HG03460 (cell line): ENCODE results near the gene HSPA13.
"Not testable (repeated sequence)": the region's sequence is repeated elsewhere in the genome, so short reads cannot be mapped to it uniquely, and the experiment has no call there.

Source experiments
- ATAC-seq: cut with Tn5 transposase; IDR thresholded peaks from one replicate; pipeline ENCODE4 v1.9.1; 2021; ENCODE audit not compliant: unreplicated experiment

The HSPA13 gene, protein sequence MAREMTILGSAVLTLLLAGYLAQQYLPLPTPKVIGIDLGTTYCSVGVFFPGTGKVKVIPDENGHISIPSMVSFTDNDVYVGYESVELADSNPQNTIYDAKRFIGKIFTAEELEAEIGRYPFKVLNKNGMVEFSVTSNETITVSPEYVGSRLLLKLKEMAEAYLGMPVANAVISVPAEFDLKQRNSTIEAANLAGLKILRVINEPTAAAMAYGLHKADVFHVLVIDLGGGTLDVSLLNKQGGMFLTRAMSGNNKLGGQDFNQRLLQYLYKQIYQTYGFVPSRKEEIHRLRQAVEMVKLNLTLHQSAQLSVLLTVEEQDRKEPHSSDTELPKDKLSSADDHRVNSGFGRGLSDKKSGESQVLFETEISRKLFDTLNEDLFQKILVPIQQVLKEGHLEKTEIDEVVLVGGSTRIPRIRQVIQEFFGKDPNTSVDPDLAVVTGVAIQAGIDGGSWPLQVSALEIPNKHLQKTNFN

DNA sequence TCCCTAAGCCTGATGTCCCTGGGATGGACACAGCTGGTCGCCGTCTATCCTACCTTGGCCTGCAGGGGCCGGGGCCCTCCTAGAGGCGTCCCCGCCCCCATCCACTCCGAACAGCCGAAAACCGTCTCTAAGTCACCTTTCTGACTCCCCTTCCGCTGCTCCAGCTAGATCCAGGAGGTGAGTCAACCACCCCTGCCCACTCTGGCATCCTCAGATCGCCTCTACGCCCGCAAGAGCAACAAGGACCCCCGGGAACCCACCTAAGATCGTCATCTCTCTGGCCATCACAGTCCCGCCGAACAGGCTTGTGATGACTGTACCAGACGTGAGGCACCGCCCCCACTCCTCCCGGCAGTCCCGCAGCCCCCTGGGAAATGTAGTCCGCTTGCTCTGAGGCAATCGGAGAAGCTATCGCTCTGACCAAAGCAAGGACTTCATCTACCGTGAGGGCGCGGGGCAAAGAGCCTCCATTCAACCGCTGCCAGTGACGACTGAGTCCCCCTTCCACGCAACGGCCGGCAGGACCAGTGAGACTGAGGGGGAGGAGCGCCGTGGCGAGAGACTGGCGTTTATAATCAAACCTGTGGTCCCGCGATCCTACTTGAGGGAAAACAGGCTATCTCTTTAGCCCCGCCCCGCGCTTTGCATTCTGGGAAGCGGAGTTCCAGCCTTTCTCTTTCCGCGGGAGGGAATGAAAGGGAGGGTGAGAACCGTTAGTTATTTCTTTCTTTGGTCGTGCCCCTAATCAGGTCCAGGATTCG, at the start of gene HSPA13:
Gene HSPA13 (minus strand): TSS at position 312 of the 761 bp plus-strand sequence. CDS start 27 bp downstream, at position 285.
- peak; percentile 97 for ATAC-seq

DNA sequence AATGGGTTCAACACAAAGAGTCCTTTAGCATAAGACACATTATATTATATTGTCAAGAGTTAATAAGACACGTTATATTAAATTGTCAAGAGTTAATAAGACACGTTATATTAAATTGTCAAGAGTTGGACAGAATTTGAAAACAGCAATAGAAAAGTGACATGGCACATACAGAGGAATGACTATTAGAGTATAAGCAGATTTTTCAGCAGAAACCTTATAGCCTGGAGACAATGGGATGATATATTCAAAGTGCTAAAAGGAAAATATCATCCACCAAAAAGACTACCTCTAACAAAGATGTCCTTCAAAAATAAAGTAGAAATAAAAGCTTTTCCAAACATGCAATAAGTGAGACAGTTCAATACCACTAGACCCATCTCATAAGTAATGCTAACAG, 36.0 kb upstream of the HSPA13 start:
- no peak for ATAC-seq

DNA sequence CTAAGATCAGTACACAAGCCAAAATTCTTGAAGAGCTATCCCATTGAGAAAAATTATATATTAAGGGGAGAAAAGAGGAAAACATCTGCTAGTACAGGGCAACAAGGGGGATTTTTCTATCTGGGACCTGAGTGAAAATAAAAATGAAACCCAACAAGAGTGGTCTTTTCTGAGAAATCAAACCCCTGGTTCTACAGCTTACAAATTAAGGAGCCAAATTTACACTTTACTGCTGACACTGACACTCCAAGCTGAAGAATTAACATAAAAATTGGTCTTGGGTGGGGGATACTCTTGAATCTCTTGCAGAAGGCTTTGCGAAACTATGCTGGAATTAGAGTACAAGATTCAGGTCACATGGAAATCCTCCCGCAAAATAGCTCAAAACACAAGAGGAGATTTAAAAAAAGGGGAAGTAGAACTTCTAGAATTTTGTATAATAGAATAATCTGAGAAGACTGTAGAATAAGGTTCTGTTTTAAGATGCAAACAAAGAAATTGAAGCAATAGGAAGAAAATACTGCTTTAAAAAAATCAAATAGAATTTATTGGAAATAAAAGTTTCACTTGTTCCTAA, 32.1 kb upstream of the HSPA13 start:
- no peak for ATAC-seq

DNA sequence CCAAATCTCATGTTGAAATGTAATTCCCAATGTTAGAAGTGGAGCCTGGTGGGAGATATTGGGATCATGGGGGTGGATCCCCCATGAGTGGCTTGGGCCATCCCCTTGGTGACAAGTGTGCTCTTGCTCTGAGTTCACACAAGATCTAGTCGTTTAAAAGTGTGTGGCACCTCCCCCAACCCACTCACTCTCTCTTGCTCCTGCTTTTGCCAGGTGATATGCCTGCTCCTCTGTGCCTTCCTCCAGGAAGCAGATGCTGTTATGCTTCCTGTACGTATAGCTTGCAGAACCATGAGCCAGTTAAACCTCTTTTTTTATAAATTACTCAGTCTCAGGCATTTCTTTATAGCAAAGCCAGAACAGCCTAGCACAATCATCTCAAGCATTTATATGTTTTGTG, 23.0 kb upstream of the HSPA13 start:
- ATAC-seq = no peak

DNA sequence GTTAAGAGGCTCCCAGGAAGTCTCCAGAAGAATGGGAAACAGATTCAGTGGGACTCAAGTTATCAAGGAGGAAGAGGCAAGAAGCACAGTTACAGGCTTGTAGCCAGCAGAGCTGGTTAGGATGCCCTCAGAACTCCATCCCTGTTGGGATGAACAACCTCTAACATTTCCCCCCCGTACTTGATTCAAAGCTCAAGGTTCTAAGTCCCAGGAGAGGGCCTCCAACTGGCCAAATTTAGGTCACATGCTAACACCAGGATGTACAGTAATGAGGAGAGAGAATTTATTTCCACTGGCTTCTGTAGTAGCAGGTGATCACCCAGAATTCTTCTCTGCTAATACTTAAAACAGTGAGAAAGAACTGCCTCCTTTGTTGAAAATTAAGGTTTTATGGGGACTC, 22.3 kb upstream of the HSPA13 start:
- ATAC-seq = no peak

DNA sequence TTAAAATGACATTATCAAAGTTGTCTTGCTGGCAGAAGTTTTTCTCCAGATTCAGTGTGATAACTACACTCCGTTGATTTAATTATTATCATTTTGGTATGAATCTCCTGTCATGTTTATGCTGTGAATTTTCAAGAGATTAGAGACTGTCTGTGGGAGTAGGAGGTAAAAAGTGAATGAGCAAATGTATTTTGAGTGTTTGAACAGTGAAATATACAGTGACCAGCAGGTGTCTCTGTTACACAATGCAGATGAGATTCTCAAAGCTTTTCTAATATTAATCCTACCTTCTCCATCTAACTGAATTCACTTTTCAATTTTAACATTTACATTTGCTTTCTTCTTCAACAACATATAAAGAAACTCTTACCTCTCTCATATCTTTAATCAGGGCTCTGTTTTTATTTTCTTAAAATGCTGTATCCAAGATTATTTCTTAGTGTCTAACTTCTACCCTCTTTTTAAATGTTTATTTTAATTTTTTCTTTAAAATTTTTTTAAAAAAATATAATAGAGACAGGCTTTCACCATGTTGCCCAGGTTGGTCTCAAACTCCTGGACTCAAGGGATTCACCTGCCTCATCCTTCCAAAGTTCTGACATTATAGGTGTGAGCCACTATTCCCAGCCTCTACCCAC, 20.9 kb upstream of the HSPA13 start:
- ATAC-seq = no peak

DNA sequence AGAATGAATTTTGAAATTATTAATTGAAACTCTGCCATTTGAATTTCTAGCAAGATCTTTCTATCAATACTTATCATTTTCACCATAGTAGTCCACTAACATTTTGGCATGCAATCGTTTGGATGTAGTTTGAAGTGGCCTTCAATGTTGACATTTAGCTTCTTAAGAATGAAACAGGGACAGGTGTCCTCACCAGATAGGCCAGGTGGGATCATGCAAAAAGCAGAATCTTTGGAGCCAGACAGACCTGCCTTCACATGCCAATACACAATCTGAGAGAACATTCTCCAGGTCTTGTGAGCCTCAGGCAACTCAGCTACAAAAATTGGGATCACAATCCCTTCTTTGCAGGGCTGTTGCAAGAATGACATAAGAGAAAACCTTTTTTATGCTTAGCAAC, 18.3 kb upstream of the HSPA13 start:
- no peak for ATAC-seq

DNA sequence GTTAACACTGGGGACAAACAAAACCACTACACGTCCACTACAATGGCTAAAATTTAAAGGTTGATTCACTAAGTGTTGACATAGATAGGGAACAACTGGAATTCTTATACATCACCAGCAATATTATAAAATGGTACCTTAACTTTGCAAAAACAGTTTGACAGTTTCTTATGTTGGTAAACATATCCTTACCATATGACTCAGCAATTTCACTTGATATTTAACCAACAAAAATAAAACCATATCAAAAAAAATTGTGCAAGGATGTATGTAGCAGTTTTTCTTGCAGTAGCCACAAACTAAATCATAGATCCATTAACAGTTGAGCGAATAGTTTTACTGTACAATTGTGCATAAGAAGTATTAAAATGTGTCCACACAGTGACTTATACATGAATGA, 5.3 kb upstream of the HSPA13 start:
- ATAC-seq = no peak

DNA sequence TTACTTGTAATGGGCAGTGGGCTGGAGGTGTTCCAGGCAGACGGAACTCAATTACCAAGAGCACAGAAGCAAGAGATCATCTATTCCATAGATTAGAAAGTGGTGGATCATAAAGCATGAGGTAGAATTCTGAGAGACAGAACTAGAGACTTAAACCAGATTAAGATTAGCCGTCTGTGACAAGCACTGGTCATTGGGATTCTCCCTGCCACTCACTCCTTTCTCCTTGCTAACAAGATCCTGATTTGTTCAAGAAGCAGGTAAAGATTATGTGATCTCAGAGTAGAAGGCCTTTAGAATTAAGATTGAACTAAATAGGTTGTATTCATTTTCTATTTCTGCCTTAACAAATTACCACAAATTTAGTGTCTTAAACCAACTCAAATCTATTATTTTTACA, 1.5 kb upstream of the HSPA13 start:
- ATAC-seq = no peak

DNA sequence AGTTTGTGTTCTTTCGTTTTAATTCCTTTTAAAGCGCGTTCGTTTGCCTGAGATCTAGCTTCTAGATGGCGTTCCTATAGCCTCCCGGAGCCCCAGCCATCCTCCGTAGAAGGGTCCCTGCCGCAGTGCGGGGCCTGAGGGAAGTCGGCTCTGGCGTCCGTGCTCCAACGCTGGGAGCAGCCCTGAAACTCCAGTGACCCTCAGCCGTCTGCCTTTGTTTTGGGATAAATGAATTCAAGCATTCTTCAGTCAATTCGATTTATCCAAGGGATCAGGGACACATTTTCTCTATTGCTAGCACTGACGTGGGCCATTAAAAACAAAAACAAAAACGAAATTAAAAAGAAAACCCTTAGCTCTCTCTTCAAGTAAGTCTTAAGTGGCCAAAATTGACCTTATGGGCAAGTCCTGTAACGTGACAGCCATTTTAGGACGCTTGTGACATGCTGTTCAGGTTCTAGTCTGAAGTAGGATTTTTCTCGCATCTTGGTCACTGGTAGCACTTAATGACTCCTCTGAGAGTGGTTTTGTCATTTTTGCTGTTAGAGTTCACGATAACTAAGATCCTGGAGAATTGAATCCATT, 742 bp upstream of the HSPA13 start:
- peak; percentile 25 for ATAC-seq

DNA sequence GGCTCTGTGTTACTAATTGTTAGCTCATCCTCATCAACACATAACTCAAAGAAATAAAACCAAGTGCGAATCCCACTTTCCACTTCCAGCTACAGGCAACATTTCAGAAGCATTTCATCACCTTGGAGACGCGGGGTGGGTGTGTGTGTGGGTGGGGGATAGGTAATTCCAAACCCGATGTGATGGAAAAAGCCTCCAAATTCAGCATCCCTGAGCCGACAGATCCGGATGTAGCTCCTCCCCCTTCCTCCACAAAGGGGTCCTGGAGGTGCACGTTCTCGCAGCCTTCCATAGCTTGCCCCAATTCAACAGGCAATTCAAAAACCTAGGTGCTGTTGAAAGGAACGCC, 486 bp downstream of the HSPA13 start:
- peak; percentile 9 for ATAC-seq

DNA sequence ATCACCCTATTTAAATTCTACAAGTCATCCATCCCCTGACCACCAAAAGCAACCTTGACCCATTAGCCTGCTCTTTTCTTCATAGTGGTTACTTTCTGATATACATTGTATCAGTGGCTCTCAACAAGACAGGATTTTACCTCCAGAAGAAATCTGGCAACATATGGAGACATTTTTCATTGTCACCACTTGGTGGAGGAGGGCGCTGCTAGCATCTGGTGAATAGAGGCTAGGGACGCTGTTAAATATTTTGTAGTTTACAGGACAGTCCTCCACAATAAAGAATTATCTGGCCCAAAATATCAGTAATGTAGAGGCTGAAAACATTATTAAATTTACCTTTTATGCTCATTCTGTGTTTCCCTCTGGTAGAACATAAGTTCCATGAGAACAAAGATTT, 6.1 kb downstream of the HSPA13 start:
- no peak for ATAC-seq

DNA sequence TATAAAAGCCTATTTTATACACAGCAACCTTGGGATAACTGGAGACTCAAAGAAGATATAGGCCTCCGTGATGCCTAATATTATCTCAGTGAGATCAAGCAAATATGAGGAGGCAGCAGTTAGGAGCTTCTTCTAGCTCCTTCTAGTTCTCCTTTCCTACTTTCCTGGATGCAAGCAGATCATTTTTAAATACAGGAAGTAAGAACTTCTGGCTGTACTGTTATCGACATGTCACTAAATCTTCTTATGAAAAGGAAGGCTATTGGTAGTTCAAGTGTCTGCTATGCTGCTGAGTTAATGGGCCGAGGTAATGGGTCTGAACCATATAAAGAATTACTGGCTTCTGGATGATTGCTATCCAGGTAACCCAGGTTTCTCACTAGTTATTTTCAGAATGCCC, 15.9 kb downstream of the HSPA13 start:
- ATAC-seq = no peak

DNA sequence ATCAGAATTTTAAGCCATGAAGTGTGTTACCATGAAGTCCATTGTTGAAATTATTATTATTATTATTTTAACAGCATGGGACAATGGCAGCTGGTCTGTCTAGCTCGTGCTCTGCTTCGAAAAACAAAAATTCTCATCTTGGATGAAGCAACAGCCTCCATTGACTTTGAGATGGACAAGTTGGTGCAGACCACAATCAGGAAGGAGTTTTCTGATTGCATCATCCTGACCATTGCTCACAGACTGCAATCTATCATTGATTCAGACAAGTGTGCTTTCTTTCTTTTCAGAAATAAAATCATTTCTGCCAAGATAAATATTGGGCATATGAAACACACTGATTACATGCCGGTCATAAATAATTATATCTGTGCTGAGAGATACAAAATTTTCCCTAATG, 21.0 kb downstream of the HSPA13 start:
- no peak for ATAC-seq

DNA sequence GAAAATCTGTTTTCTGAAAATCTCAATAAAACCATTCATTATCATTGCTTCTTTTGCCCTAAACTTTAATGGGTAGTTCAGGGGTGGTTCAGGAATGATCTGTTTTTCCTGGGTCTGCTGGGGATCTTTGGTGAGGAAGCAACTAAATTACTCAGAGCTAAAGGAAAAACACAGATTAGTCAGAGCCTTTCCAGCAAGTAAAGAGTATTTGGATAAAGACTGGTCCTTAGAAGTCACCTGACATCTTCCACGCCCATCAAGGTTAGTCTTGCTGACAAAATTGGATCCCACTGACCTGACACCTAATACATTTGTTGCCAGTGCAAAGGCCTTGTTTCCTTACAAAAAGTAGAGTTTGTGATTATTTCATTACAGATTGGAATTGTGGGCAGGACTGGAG, 24.2 kb downstream of the HSPA13 start:
- ATAC-seq = no peak

DNA sequence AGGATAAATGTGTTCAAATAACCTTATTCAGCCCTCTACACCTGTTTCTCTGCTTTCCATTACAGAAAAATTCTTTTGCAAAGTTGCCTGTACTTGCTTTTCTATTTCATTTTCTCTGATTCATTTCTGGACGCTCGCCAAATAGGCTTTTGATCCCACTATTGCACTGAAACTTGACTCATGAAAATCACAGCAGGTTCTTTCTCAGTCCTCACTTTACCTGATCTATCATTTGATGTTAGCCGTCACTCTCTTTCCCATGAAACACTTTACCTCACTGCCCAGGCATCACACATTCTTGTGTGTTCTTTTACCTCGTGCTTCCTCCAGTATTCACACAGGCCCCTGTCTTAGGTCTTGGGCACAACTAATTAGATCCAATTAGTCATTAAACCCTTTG, 26.2 kb downstream of the HSPA13 start:
- no peak for ATAC-seq

DNA sequence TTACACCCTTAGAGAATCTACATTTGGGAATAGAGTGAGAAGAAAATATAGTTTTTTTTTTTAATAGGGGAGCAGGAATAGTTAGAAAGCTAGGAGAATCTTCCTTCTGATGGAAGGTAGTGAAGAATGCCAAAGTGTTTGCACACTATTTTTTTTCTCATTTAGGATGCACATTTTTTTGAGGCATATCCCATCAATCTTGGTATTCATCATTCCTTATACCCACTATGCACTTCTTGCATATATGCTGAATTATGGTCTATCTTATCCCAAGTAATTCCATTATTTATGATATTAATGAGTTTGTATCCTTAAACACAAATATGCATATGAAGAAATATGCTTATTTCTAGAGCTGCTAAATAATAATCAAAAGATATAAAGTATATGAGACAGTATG, 28.4 kb downstream of the HSPA13 start:
- ATAC-seq = no peak

DNA sequence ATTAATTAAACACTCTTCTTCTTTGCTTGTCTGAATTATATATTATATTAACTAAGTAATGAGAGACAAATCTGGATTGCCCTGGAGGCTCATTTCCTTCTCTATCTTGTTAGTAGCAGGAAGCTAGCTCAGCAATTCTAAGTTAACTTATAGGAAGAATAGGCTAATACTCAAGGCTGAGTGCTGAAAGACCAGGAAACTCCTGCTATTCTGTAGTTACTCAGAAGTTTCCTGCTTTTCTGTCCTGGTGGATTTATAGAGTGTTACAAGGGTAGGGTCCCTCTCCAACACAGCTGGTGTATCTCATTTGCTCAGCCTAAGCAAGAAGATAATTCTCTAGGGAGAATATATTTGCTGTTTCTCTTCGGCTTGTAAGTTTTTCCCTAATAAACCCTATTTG, 29.2 kb downstream of the HSPA13 start:
- ATAC-seq = no peak

DNA sequence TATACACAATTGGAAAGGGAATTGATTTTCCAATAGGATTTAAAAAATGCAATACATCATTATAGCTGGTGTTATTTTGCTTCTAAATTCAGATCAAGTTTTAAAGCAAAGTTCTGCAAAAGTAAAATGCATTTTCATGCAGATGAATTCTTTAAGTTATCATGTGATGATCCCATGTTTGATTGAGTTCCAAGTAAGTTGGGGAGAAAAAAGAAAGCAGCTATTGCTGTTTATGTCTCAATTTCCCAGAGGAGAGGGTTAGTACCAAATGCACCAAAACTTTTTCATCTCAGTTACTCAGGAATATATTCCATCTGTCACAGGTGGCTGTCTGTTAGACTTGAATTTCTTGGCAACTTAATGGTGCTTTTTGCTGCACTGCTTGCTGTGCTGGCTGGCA, 29.7 kb downstream of the HSPA13 start:
- ATAC-seq = no peak

DNA sequence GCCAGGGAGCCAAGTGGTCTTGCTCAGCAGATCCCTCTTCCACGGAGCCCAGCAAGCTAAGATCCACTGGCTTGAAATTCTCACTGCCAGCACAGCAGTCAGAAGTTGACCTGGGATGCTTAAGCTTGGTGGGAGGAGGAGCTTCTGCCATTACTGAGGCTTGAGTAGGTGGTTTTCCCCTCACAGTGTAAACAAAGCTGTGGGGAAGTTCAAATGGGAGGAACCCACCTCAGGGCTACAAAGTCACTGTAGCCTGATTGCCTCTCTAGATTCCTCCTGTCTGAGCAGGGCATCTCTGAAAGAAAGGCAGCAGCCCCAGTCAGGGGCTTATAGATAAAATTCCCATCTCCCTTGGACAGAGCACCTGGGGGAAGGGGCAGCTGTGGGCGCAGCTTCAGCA, 55.6 kb downstream of the HSPA13 start:
- ATAC-seq = not testable (repeated sequence)

DNA sequence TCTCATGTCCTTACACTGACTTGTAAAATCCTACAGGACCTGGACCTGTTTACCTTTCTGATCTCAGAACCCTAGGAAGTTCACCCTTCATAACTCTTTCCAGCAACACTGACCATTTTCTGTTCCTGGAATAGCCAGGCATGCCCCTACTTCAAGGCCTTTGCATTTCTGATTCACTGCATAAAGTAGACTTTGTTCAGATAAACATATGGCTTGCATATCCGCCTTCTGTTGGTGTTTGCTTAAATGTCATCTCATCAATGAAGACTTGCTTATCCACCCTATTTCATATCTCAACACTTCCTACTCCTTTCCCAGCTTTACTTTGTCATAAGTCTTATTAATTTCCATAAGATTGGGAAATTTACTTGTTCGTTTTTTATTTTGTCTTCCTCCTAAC, 57.4 kb downstream of the HSPA13 start:
- ATAC-seq = no peak
